Neuronal stem cell (in vitro differentiated cells): ENCODE measurements around the gene ARL14EP.

ENCODE experiments used
- DNase-seq: peaks from one replicate; pipeline ENCODE4 v3.0.0-alpha.2; 2013; ENCODE audit warnings: low spot score
- H2AFZ ChIP-seq: one replicate; pipeline ENCODE4 v1.6.1; 2013; ENCODE audit warnings: mild to moderate bottlenecking, low read length, inconsistent platforms
- H2AK5ac ChIP-seq: 2 replicates; pipeline ENCODE4 v1.6.1; 2013; ENCODE audit warnings: low read depth, mild to moderate bottlenecking, inconsistent platforms, low read length, moderate library complexity, mixed read lengths
- H2BK120ac ChIP-seq: 2 replicates; pipeline ENCODE4 v1.6.1; 2013; ENCODE audit warnings: low read depth, mild to moderate bottlenecking, inconsistent platforms, low read length, moderate library complexity, mixed read lengths
- H2BK12ac ChIP-seq: one replicate; pipeline ENCODE4 v1.6.1; 2013; ENCODE audit warnings: low read length, inconsistent platforms
- H2BK15ac ChIP-seq: 2 replicates; pipeline ENCODE4 v1.6.1; 2013; ENCODE audit warnings: mild to moderate bottlenecking, low read length, inconsistent platforms, mixed read lengths
- H2BK5ac ChIP-seq: one replicate; pipeline ENCODE4 v1.6.1; 2013; ENCODE audit warnings: inconsistent platforms, mild to moderate bottlenecking, low read length, moderate library complexity
- H3K14ac ChIP-seq: one replicate; pipeline ENCODE4 v1.6.1; 2013; ENCODE audit warnings: low read length, inconsistent platforms
- H3K18ac ChIP-seq: 2 replicates; pipeline ENCODE4 v1.6.1; 2013; ENCODE audit warnings: low read length, inconsistent platforms
- H3K23ac ChIP-seq: 2 replicates; pipeline ENCODE4 v1.6.1; 2013; ENCODE audit warnings: low read depth, mild to moderate bottlenecking, mixed read lengths, low read length, inconsistent platforms; ENCODE audit not compliant: poor library complexity
- H3K27ac ChIP-seq: replicated peaks from 3 replicates; pipeline ENCODE4 v1.5.1; 2013; ENCODE audit warnings: low read length, inconsistent platforms
- H3K27me3 ChIP-seq, 3 experiments: 2 replicates each; pipeline ENCODE4 v1.6.1; 2013; ENCODE audit warnings: low read length in 3 of 3, mild to moderate bottlenecking in 2 of 3, inconsistent platforms in 1 of 3, low read depth in 1 of 3, mixed read lengths in 1 of 3, moderate library complexity in 1 of 3; ENCODE audit not compliant: control insufficient read depth in 3 of 3, insufficient read depth in 3 of 3
- H3K36me3 ChIP-seq, 2 donors: replicated peaks in 1 of 2; 2 replicates each; pipeline ENCODE4 v1.6.1; 2013; ENCODE audit warnings: low read length in 2 of 2; ENCODE audit not compliant: control insufficient read depth in 2 of 2, insufficient read depth in 2 of 2
- H3K4ac ChIP-seq: 2 replicates; pipeline ENCODE4 v1.6.1; 2013; ENCODE audit warnings: inconsistent platforms, mild to moderate bottlenecking, low read length, moderate library complexity
- H3K4me1 ChIP-seq, 2 donors: 1 replicate in 1 of 2; 2 replicates in 1 of 2; pipeline ENCODE4 v1.6.1; 2013; ENCODE audit warnings: low read length in 2 of 2, low read depth in 1 of 2; ENCODE audit not compliant: control insufficient read depth in 2 of 2, insufficient read depth in 1 of 2
- H3K4me2 ChIP-seq: one replicate; pipeline ENCODE4 v1.6.1; 2013; ENCODE audit warnings: mild to moderate bottlenecking, low read length, inconsistent platforms; ENCODE audit not compliant: insufficient read depth, poor library complexity, severe bottlenecking
- H3K4me3 ChIP-seq, 2 donors: 2 replicates each; pipeline ENCODE4 v1.5.1; 2013; ENCODE audit warnings: low read length in 2 of 2, mild to moderate bottlenecking in 2 of 2, inconsistent platforms in 1 of 2, moderate library complexity in 1 of 2
- H3K79me1 ChIP-seq: one replicate; pipeline ENCODE4 v1.6.1; 2013; ENCODE audit warnings: low read depth, mild to moderate bottlenecking, inconsistent platforms, low read length, moderate library complexity
- H3K9ac ChIP-seq: one replicate; pipeline ENCODE4 v1.6.1; 2013; ENCODE audit warnings: mild to moderate bottlenecking, low read depth, low read length, inconsistent platforms; ENCODE audit not compliant: poor library complexity
- H3K9me3 ChIP-seq, 2 donors: replicated peaks in 1 of 2; 2 replicates each; pipeline versions ENCODE3 to v1.6.1; 2013; ENCODE audit warnings: low read length in 2 of 2, mild to moderate bottlenecking in 2 of 2, inconsistent platforms in 1 of 2, low read depth in 1 of 2, mixed read lengths in 1 of 2, moderate library complexity in 1 of 2; ENCODE audit not compliant: control insufficient read depth in 2 of 2, insufficient read depth in 1 of 2
- H4K8ac ChIP-seq: one replicate; pipeline ENCODE4 v1.6.1; 2013; ENCODE audit warnings: low read depth, mild to moderate bottlenecking, inconsistent platforms, low read length, moderate library complexity
- H4K91ac ChIP-seq: one replicate; pipeline ENCODE4 v1.6.1; 2013; ENCODE audit warnings: low read length, low read depth, mild to moderate bottlenecking, inconsistent platforms; ENCODE audit not compliant: poor library complexity
- WGBS, 2 donors: extraction: QIAGEN DNeasy Blood & Tissue Kit; methylation state at CpG; one replicate each; pipeline ENCODE4 v1.1.7; 2013; ENCODE audit warnings: missing lambda C conversion rate in 2 of 2, mixed read lengths in 1 of 2; ENCODE audit not compliant: insufficient read length in 2 of 2, insufficient replicate concordance in 1 of 2; ENCODE audit errors: extremely low coverage in 2 of 2; 5-methylcytosine and 5-hydroxymethylcytosine counted together

ARL14EP gene

DNA sequence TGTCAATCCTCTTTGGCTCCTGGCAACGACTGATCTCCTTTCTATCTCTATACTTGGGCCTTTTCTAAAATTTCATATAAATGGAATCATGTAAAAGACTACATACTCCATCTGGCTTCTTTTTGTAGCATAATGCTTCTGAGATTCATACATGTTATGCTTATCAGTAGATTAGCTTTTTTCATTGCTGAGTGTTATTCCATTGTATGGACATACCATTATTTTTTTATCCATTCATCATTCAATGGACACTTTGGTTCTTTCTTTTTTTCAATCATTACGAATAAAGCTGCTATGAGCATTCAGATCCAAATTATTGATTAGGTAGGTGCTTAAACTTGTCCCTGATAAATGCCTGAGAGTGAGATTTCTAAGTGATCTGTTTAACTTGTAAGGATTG, 11.7 kb upstream of the ARL14EP start:
- Histone ChIP-seq H3K36me3 (no peaks in the 10 kb centered on the region), H4K91ac (no peak overlapping the region), H3K79me1 (no peaks in the 10 kb centered on the region), H2BK5ac (no peak overlapping the region), H3K27ac (no peak overlapping the region), H3K4ac (no peak overlapping the region), H2AFZ (no peak overlapping the region), H3K4me2 (no peak overlapping the region), H3K9ac (no peak overlapping the region), H2BK12ac (no peak overlapping the region), H3K9me3 (peaks cover 0 to 2% of the 10 kb centered on the region in 2 donors), H3K4me1 (no peaks in the 10 kb centered on the region), H3K4me3 (no peak overlapping the region), H2BK120ac (no peak overlapping the region), H4K8ac (no peak overlapping the region), H2AK5ac (no peak overlapping the region), H2BK15ac (no peak overlapping the region), H3K18ac (no peak overlapping the region), H3K23ac (no peak overlapping the region), H3K14ac (no peak overlapping the region), H3K27me3 (no peaks in the 10 kb centered on the region)
- no CpG with 5 or more reads among the region's 2 CpGs for WGBS, 2 donors
- DNase-seq, result no peak

DNA sequence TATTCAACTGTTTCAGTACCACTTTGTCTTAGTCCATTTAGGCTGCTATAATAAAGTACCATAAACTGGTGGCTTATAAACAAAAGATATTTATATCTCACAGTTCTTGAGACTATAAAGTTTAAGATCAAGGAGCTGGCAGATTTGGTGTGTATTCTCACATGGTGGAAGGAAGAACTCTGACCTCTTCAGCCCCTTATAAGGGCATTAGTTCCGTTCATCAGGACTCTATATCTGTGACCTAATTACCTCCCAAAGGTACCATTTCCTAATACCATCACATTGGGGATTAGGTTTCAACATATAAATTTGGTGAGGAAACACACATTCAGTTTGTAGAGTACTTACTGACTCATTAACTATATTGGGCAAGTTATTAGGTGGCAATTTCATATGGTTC, 10.7 kb upstream of the ARL14EP start:
- no peaks in the 10 kb centered on the region for H3K36me3 ChIP-seq
- no peak overlapping the region for H2AFZ ChIP-seq
- peaks cover 0 to 2% of the 10 kb centered on the region in 2 donors for H3K9me3 ChIP-seq
- no peak overlapping the region for H3K23ac ChIP-seq
- no peak overlapping the region for H3K4me3 ChIP-seq
- H4K8ac ChIP-seq, result no peak overlapping the region
- H3K4me1 ChIP-seq, result no peaks in the 10 kb centered on the region
- no peak overlapping the region for H3K9ac ChIP-seq
- WGBS, 2 donors, result no CpG with 5 or more reads among the region's 1 CpG
- no peak overlapping the region for H2BK15ac ChIP-seq
- no peak overlapping the region for H2BK12ac ChIP-seq
- no peaks in the 10 kb centered on the region for H3K79me1 ChIP-seq
- H2AK5ac ChIP-seq, result no peak overlapping the region
- no peak overlapping the region for H3K27ac ChIP-seq
- no peak overlapping the region for H3K18ac ChIP-seq
- no peaks in the 10 kb centered on the region for H3K27me3 ChIP-seq
- no peak for DNase-seq
- H2BK120ac ChIP-seq, result no peak overlapping the region
- H2BK5ac ChIP-seq, result no peak overlapping the region
- no peak overlapping the region for H3K14ac ChIP-seq
- no peak overlapping the region for H3K4me2 ChIP-seq
- no peak overlapping the region for H4K91ac ChIP-seq
- H3K4ac ChIP-seq, result no peak overlapping the region

DNA sequence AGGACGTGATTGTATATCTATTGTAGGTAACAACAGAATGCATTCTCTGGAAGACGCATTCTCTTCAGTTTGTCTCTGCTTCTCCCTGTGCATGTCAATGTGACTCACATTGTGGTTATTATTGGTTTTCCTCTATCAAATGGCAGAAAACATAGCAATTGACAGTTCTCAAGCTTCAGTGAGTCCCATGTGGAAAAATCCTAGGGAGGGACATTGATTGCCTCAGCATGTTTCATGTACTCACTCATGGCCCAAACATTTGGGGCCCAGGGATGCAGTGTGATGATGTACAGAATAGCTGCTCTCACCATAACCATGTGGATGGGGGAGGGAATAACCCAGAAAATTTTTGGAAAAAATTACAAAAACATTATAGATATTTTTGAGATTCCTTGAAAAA, 9.3 kb upstream of the ARL14EP start:
- Histone ChIP-seq H3K9me3 (peaks cover 0 to 2% of the 10 kb centered on the region in 2 donors), H2BK5ac (no peak overlapping the region)

DNA sequence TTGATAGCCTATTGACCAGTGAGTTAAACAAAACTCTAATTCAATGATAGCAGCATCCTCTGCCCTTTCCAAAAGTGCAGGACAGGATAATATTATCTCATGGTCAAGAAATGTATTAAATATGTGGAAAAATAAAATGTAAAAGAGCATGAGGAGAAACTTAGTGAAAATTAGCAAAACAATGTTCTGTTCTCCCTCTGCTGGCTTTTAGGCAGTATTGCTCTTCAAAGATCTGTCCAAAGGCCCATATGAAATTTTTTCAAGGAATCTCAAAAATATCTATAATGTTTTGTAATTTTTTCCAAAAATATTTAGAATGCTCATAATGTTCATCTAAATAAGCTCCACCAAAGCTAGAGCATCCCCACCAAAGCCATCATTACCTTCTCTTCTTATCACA, 8.3 kb upstream of the ARL14EP start:
- Histone ChIP-seq H3K27ac (no peak overlapping the region), H2BK5ac (no peak overlapping the region), H2BK15ac (no peak overlapping the region), H3K36me3 (no peaks in the 10 kb centered on the region), H2BK12ac (no peak overlapping the region), H4K91ac (no peak overlapping the region), H3K4me2 (no peak overlapping the region), H3K9ac (no peak overlapping the region), H2BK120ac (no peak overlapping the region), H3K4me3 (no peak overlapping the region), H2AFZ (no peak overlapping the region), H2AK5ac (no peak overlapping the region), H4K8ac (no peak overlapping the region), H3K23ac (no peak overlapping the region), H3K9me3 (peaks cover 0 to 2% of the 10 kb centered on the region in 2 donors), H3K18ac (no peak overlapping the region), H3K4me1 (no peaks in the 10 kb centered on the region), H3K4ac (no peak overlapping the region), H3K79me1 (no peaks in the 10 kb centered on the region), H3K14ac (no peak overlapping the region), H3K27me3 (peaks cover 0 to 3% (median 0%) of the 10 kb centered on the region in 3 experiments)
- no peak for DNase-seq

More for the DNA sequence above, 9.3 kb upstream of the ARL14EP start:
- WGBS, 2 donors, result no CpG with 5 or more reads among the region's 2 CpGs
- Histone ChIP-seq H3K4me3 (no peak overlapping the region), H3K9ac (no peak overlapping the region), H3K18ac (no peak overlapping the region), H3K27me3 (peaks cover 0 to 3% (median 0%) of the 10 kb centered on the region in 3 experiments), H3K36me3 (no peaks in the 10 kb centered on the region), H2AK5ac (no peak overlapping the region), H3K4me1 (no peaks in the 10 kb centered on the region), H2BK120ac (no peak overlapping the region), H3K4me2 (no peak overlapping the region), H4K91ac (no peak overlapping the region), H3K14ac (no peak overlapping the region), H3K23ac (no peak overlapping the region), H4K8ac (no peak overlapping the region), H3K27ac (no peak overlapping the region), H3K4ac (no peak overlapping the region), H2BK15ac (no peak overlapping the region), H3K79me1 (no peaks in the 10 kb centered on the region), H2AFZ (no peak overlapping the region), H2BK12ac (no peak overlapping the region)
- no peak for DNase-seq
